C4-2B (cell line): ENCODE results near the gene SCFD2.

ENCODE experiments used
- CTCF ChIP-seq: fragments of 450-650 bp; conservative IDR thresholded peaks from 2 replicates; pipeline ENCODE4 v1.5.1; 2017; ENCODE audit warnings: mild to moderate bottlenecking
- ZFX ChIP-seq: fragments of 450-650 bp; IDR thresholded peaks from 2 replicates; pipeline ENCODE4 v1.6.1; 2017

- TF ChIP-seq CTCF (no peak), ZFX (no peak)
Measured at GRCh38 chr4:53022513-53023100, 343.3 kb downstream of the SCFD2 start.
